ENCODE results near the gene SFMBT1.

SFMBT1 gene

DNA sequence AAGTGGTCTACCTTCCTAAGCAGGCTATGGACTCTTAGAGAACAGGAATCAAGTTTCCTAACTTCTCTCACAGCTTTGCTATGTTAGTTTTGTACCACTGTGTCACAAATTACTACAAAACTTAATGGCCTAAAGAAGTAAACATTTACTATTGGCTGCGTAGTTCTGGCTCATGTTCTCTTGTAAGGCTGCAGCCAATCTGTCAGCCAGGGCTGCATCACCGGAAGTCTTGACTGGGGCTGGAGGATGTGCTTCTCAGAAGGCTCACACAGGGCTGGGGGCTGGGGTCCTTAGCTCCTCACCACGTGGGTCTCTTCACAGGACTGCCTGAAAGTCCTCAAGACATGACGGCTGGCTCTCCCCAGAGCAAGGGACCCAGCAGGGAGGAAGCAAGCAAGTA, 164.0 kb downstream of the SFMBT1 start:
- no peak for ATAC-seq
- Mint-ChIP-seq H3K4me3 (no peak overlapping the region), H3K27ac (no peak overlapping the region), H3K27me3 (no peaks in the 10 kb centered on the region), H3K9me3 (no peaks in the 10 kb centered on the region), H3K4me1 (peaks cover 48% of the 10 kb centered on the region)
- DNase-seq = no peak

GRCh38 chr3:52880474-52880873, 165.4 kb downstream of the SFMBT1 start:
- Mint-ChIP-seq H3K27ac (no peak overlapping the region), H3K4me3 (no peak overlapping the region), H3K4me1 (peaks cover 53% of the 10 kb centered on the region), H3K9me3 (no peaks in the 10 kb centered on the region), H3K27me3 (no peaks in the 10 kb centered on the region)
- ATAC-seq (peak; percentile 78), DNase-seq (no peak)

GRCh38 chr3:52880047-52880446, 165.8 kb downstream of the SFMBT1 start:
- H3K4me3 Mint-ChIP-seq = no peak overlapping the region
- peaks cover 57% of the 10 kb centered on the region for H3K4me1 Mint-ChIP-seq
- H3K9me3 Mint-ChIP-seq = no peaks in the 10 kb centered on the region
- H3K27me3 Mint-ChIP-seq = no peaks in the 10 kb centered on the region
- peak; percentile 31 for ATAC-seq
- DNase-seq = no peak
- peak overlapping the region in 1 of 2 donors; percentile 39 for H3K27ac Mint-ChIP-seq

- no peaks in the 10 kb centered on the region for H3K27me3 Mint-ChIP-seq
- no peak overlapping the region for H3K4me3 Mint-ChIP-seq
- H3K4me1 Mint-ChIP-seq = peaks cover 62% of the 10 kb centered on the region
- H3K9me3 Mint-ChIP-seq = no peaks in the 10 kb centered on the region
- no peak overlapping the region for H3K27ac Mint-ChIP-seq
- no peak for ATAC-seq
- no peak for DNase-seq
These were observed 166.3 kb downstream of the SFMBT1 start for GRCh38 chr3:52879581-52879980.

DNA sequence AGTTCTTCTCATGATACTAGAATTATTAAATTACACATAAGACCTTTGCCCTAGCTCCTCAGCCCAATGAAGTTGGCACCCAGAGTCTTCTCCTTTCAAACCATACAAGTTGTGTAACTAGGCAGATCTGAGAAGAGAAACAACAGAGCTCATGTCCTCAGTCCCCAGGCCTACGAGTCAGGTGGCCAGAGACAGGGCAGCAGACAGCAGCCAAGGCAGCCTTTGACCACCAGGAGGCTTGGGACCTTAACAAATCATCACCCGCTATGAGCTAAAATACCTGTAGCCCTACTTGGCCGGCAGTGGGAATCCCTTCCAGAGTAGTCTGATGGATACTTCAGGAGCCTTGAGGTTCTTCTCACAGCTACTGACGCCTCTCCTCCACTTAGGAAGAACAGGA, 166.8 kb downstream of the SFMBT1 start:
- Mint-ChIP-seq H3K4me1 (peaks cover 65% of the 10 kb centered on the region), H3K27me3 (no peaks in the 10 kb centered on the region), H3K9me3 (no peaks in the 10 kb centered on the region), H3K4me3 (no peak overlapping the region), H3K27ac (peak overlapping the region in 1 of 2 donors; percentile 57)
- ATAC-seq (no peak), DNase-seq (no peak)

GRCh38 chr3:52877085-52877484, 168.8 kb downstream of the SFMBT1 start:
- ATAC-seq (no peak), DNase-seq (no peak)
- Mint-ChIP-seq H3K9me3 (no peaks in the 10 kb centered on the region), H3K4me3 (no peak overlapping the region), H3K27me3 (no peaks in the 10 kb centered on the region), H3K27ac (no peak overlapping the region), H3K4me1 (peaks cover 64% of the 10 kb centered on the region)

GRCh38 chr3:52874864-52875587, 170.8 kb downstream of the SFMBT1 start:
- peak; percentile 73 for ATAC-seq
- no peak for DNase-seq
- no peaks in the 10 kb centered on the region for H3K9me3 Mint-ChIP-seq
- peak overlapping the region; percentile 34 to 74 for H3K4me3 Mint-ChIP-seq
- peak overlapping the region; percentile 38 to 86 for H3K27ac Mint-ChIP-seq
- no peaks in the 10 kb centered on the region for H3K27me3 Mint-ChIP-seq
- peaks cover 72% of the 10 kb centered on the region for H3K4me1 Mint-ChIP-seq

DNA sequence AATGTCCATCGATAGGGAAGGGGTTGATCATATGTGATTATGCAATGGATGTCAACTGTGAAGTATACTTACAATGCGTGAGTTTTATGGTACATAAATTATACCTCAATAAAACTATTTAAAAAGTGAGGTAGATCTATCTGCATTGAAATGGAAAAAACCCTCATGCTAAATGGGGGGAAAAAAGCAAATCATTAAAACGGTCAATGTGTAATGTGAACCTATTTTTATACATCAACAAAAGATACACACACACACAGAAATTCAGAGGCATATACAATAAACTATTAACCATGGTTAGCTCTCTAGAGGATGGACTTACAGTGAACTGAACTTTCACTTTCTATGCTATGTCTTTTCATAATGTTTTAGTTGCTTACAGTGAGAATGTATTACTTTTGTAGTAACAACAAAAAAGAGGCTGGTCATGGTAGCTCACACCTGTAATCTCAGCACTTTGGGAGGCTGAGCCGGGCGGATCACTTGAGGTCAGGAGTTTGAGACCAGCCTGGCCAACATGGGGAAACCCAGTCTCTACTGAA, 171.6 kb downstream of the SFMBT1 start:
- ATAC-seq (peak; percentile 32), DNase-seq (no peak)
- peaks cover 67% of the 10 kb centered on the region for H3K4me1 Mint-ChIP-seq
- peak overlapping the region in 1 of 2 donors; percentile 2 for H3K27ac Mint-ChIP-seq
- no peaks in the 10 kb centered on the region for H3K27me3 Mint-ChIP-seq
- H3K4me3 Mint-ChIP-seq = peak overlapping the region; percentile 34 to 74
- H3K9me3 Mint-ChIP-seq = no peaks in the 10 kb centered on the region

DNA sequence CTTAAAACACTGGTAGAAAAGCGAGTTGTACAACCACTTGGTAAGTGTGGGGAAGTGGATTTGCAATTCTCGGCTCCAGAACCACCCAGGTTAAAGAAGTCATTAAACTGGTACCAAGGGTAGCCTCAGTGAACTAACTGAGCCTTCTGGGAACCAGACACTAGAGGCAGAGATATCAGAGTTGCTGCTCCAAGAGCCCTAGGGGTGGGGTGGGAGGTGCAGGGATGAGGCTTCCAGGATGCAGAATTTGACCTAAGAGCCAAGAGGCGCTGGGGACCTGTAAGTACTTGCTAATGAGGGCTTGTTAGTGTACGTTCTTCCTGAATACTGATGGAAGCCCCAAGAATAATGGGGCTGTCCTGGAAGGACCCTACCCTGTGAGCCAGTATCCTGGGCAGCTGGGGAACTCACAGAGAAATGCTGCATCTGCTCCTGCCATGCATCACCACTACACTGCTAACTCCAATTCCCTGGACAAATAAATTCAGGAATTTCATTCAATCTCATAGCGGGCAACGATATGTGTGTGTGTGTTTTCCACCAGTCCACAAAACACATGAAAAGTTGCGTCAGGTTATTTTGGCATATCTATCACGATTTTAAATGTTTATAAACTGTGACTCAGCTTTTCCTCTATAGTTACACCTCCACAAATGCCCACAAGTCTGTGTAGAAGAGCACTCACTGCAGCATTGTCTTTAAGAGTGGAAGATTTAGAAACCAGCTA, 172.3 kb downstream of the SFMBT1 start:
- no peaks in the 10 kb centered on the region for H3K9me3 Mint-ChIP-seq
- H3K4me3 Mint-ChIP-seq = no peak overlapping the region
- H3K27me3 Mint-ChIP-seq = no peaks in the 10 kb centered on the region
- H3K4me1 Mint-ChIP-seq = peaks cover 66% of the 10 kb centered on the region
- no peak for DNase-seq
- H3K27ac Mint-ChIP-seq = no peak overlapping the region
- ATAC-seq = peak; percentile 35

DNA sequence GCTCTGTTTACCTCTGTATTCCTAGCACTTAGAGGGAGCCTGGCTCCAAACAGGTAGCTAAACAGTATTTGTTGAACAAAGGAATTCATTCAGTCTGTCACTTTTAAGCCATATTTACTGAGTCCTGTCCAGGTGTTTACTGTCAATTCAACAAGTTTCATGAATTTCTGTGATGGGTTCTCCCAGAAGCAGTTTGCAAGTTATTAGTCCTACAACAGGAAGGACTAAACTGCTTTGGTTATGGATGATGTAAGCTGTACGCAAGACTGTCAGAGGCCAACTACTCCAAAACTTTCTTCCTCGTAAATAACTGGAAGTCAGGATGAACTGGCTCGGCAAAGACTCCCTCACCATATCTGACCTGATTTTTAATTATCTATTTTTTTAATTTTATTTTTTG, 173.6 kb downstream of the SFMBT1 start:
- ATAC-seq (no peak), DNase-seq (no peak)
- H3K27ac Mint-ChIP-seq = peak overlapping the region; percentile 87 to 91
- no peak overlapping the region for H3K4me3 Mint-ChIP-seq
- H3K4me1 Mint-ChIP-seq = peaks cover 65% of the 10 kb centered on the region
- H3K9me3 Mint-ChIP-seq = no peaks in the 10 kb centered on the region
- H3K27me3 Mint-ChIP-seq = no peaks in the 10 kb centered on the region

- Mint-ChIP-seq H3K4me1 (peaks cover 62% of the 10 kb centered on the region), H3K27me3 (no peaks in the 10 kb centered on the region), H3K4me3 (no peak overlapping the region), H3K9me3 (no peaks in the 10 kb centered on the region), H3K27ac (peak overlapping the region; percentile 87 to 91)
- no peak for ATAC-seq
- no peak for DNase-seq
These were observed 174.1 kb downstream of the SFMBT1 start for GRCh38 chr3:52871761-52872160.

GRCh38 chr3:52870471-52870870, 175.4 kb downstream of the SFMBT1 start:
- peaks cover 52% of the 10 kb centered on the region for H3K4me1 Mint-ChIP-seq
- peak overlapping the region in 1 of 2 donors; percentile 44 for H3K27ac Mint-ChIP-seq
- no peak for DNase-seq
- no peaks in the 10 kb centered on the region for H3K27me3 Mint-ChIP-seq
- H3K4me3 Mint-ChIP-seq = no peak overlapping the region
- peaks cover 4 to 13% of the 10 kb centered on the region in 2 donors for H3K9me3 Mint-ChIP-seq
- ATAC-seq = no peak

DNA sequence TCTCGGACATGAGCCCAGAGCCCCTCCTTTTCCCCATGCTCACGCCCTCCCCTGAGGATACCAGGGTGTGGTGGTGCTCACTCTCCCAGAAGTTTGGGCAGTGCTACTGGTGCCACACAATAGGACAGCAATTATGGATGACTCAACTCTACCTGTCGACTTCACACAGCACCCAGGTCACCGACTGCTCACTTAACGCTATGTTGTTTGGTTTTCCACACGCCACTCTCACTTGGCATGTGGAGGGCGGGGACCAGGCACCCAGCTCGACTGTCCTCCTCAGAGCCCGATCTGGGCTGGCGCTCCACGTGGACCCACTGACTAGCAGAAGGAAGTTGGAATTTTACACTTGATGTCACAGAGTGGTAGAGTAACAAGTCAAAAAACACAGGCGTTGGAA, 179.4 kb downstream of the SFMBT1 start:
- Mint-ChIP-seq H3K4me1 (peaks cover 16% of the 10 kb centered on the region), H3K27me3 (no peaks in the 10 kb centered on the region), H3K4me3 (no peak overlapping the region), H3K27ac (peak overlapping the region in 1 of 2 donors; percentile 91), H3K9me3 (peaks cover 4 to 29% of the 10 kb centered on the region in 2 donors)
- no peak for DNase-seq
- no peak for ATAC-seq

DNA sequence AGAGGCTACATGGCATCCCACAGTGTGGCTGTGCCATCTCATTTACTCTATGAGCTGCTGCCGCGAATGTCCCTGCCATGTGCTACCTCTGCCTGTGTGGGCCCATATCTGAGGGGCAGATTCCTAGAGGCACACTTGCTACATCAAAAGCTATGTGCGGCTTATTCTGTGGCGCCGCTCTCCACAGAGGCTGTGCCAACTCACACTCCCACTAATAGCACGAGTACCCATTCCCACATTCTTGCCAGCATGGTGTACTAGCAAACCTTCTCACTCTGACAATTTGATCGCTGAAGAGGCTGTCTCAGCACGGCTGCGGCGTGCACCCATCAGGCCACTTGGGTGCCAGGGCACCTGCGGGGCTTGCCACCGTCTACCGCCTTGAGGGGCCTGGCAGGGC, 179.9 kb downstream of the SFMBT1 start:
- peaks cover 4 to 29% of the 10 kb centered on the region in 2 donors for H3K9me3 Mint-ChIP-seq
- no peak for ATAC-seq
- DNase-seq = no peak
- no peaks in the 10 kb centered on the region for H3K27me3 Mint-ChIP-seq
- H3K4me3 Mint-ChIP-seq = no peak overlapping the region
- H3K27ac Mint-ChIP-seq = peak overlapping the region in 1 of 2 donors; percentile 91
- H3K4me1 Mint-ChIP-seq = peaks cover 12% of the 10 kb centered on the region

DNA sequence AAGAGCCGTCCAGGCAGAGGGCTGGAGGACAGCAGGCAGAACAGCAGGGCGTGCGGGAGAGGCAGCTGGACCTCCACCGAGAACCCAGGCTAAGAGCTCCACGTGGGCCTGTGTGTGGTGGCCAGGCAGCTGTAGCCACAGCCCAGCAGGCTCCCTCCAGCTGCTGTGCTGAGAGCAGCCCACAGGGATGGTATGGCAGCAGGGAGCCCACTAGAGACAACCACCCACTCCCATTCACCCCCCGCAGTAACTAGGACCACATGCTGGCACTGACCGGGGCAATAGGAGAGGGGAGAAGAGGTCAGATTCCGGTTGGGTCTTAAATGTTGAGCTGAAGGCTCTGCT, 185.5 kb downstream of the SFMBT1 start:
- Mint-ChIP-seq H3K27me3 (no peaks in the 10 kb centered on the region), H3K27ac (no peak overlapping the region), H3K9me3 (peaks cover 0 to 15% of the 10 kb centered on the region in 2 donors), H3K4me1 (no peaks in the 10 kb centered on the region), H3K4me3 (no peak overlapping the region)
- ATAC-seq (peak; percentile 26), DNase-seq (no peak)
